GM04503 (cell line): ENCODE results near the gene CENPX.
A peak's percentile ranks its signal among the peaks of the same experiment; 100 is the strongest.
"Not testable (repeated sequence)": the region's sequence is repeated elsewhere in the genome, so short reads cannot be mapped to it uniquely, and the experiment has no call there.

Experiments used
- DNase-seq: peaks from one replicate; pipeline ENCODE4 v3.0.0-alpha.2; 2012; ENCODE audit warnings: low read depth

The CENPX gene

GRCh38 chr17:82039695-82040299 is 17.1 kb upstream of the CENPX start:
- no peak for DNase-seq

- not testable (repeated sequence) for DNase-seq
Measured at GRCh38 chr17:82038796-82039409, 16.2 kb upstream of the CENPX start.

- DNase-seq: no peak
Measured at GRCh38 chr17:82037889-82038195, 15.2 kb upstream of the CENPX start.

- DNase-seq: peak; percentile 55
Measured at GRCh38 chr17:82037092-82037888, 14.6 kb upstream of the CENPX start, which contains the start of gene DCXR. Gene DCXR, minus strand, starts transcription at chr17:82037697. Its CDS starts 15 bp downstream, at chr17:82037682.

GRCh38 chr17:82036634-82037091 is 14.0 kb upstream of the CENPX start:
- DNase-seq: no peak

GRCh38 chr17:82035956-82036633 is 13.4 kb upstream of the CENPX start:
- DNase-seq: no peak

- no peak for DNase-seq
Measured at GRCh38 chr17:82035488-82035887, 12.8 kb upstream of the CENPX start.

- DNase-seq: no peak
Measured at GRCh38 chr17:82034371-82035011, 11.8 kb upstream of the CENPX start.

- no peak for DNase-seq
Measured at GRCh38 chr17:82033359-82034085, 10.8 kb upstream of the CENPX start.

- DNase-seq: no peak
Measured at GRCh38 chr17:82031885-82032627, 9.4 kb upstream of the CENPX start.

- DNase-seq: no peak
Measured at GRCh38 chr17:82031303-82031884, 8.7 kb upstream of the CENPX start, which contains the start of gene RAC3. Gene RAC3, plus strand, starts transcription at chr17:82031678. Its CDS starts 84 bp downstream, at chr17:82031762.

GRCh38 chr17:82030470-82031302 is 8.0 kb upstream of the CENPX start:
- no peak for DNase-seq

GRCh38 chr17:82029990-82030469 is 7.4 kb upstream of the CENPX start:
- DNase-seq: no peak

- no peak for DNase-seq
Measured at GRCh38 chr17:82029391-82029790, 6.7 kb upstream of the CENPX start.

GRCh38 chr17:82028966-82029365 is 6.3 kb upstream of the CENPX start:
- DNase-seq: no peak

- no peak for DNase-seq
Measured at GRCh38 chr17:82028246-82028645, 5.6 kb upstream of the CENPX start.

GRCh38 chr17:82025401-82026107 is 2.9 kb upstream of the CENPX start:
- DNase-seq: no peak

GRCh38 chr17:82024859-82025258 is 2.2 kb upstream of the CENPX start:
- DNase-seq: no peak
